Keratinocyte (primary cell): Measurements from ENCODE around the gene MRTFA. TPM values are rescaled to one million over a fixed set of nuclear protein-coding genes. Genes with fewer than 3 reads are reported as not detected.

Experiments used
- DNase-seq: peaks from one replicate; pipeline ENCODE4 v3.0.0-alpha.2; 2011; ENCODE audit warnings: low read depth, missing footprints, low spot score
- FAIRE-seq: peaks from 2 replicates; lab custom pipeline; 2011; peaks lifted over from hg19 to GRCh38; lab: Jason Lieb, UNC
- H2AFZ ChIP-seq: 2 replicates; pipeline ENCODE4 v1.6.0; 2012; ENCODE audit warnings: low read length, control low read depth, inconsistent platforms; ENCODE audit not compliant: control insufficient read depth
- H3K27ac ChIP-seq: 2 replicates; pipeline ENCODE4 v1.5.1; 2011; ENCODE audit warnings: low read length; ENCODE audit not compliant: control insufficient read depth, insufficient read depth
- H3K27me3 ChIP-seq: 3 replicates; pipeline ENCODE4 v1.6.0; 2011; ENCODE audit warnings: low read length; ENCODE audit not compliant: control insufficient read depth, insufficient read depth; ENCODE audit errors: extremely low read depth
- H3K36me3 ChIP-seq, 2 experiments: 2 replicates in 1 of 2; 3 replicates in 1 of 2; pipeline ENCODE4 v1.5.1; 2011; ENCODE audit warnings: low read length in 2 of 2, mild to moderate bottlenecking in 1 of 2; ENCODE audit not compliant: control insufficient read depth in 2 of 2, insufficient read depth in 2 of 2; ENCODE audit errors: extremely low read depth in 1 of 2
- H3K4me1 ChIP-seq: 3 replicates; pipeline ENCODE4 v1.5.1; 2011; ENCODE audit warnings: low read length; ENCODE audit not compliant: control insufficient read depth, insufficient read depth; ENCODE audit errors: extremely low read depth
- H3K4me2 ChIP-seq: 3 replicates; pipeline ENCODE4 v1.6.0; 2011; ENCODE audit warnings: low read depth, low read length; ENCODE audit not compliant: control insufficient read depth, insufficient read depth; ENCODE audit errors: extremely low read depth
- H3K4me3 ChIP-seq, 3 experiments: fragments of 200-600 bp in 1 of 3; sonication (generic) in 1 of 3; 2 replicates in 2 of 3; 3 replicates in 1 of 3; pipeline ENCODE4 v1.5.1; 2011 to 2016; ENCODE audit warnings: low read length in 3 of 3, mild to moderate bottlenecking in 3 of 3, control low read depth in 2 of 3, inconsistent platforms in 1 of 3, low read depth in 1 of 3, mixed read lengths in 1 of 3, mixed run types in 1 of 3, moderate library complexity in 1 of 3; ENCODE audit not compliant: control insufficient read depth in 2 of 3, insufficient read depth in 2 of 3; ENCODE audit errors: extremely low read depth in 1 of 3
- H3K79me2 ChIP-seq: 2 replicates; pipeline ENCODE4 v1.6.0; 2012; ENCODE audit warnings: low read length; ENCODE audit not compliant: control insufficient read depth, insufficient read depth
- H3K9ac ChIP-seq: 3 replicates; pipeline ENCODE4 v1.6.0; 2011; ENCODE audit warnings: low read length; ENCODE audit not compliant: control insufficient read depth, insufficient read depth; ENCODE audit errors: extremely low read depth
- H3K9me1 ChIP-seq: 3 replicates; pipeline ENCODE4 v1.6.0; 2011; ENCODE audit warnings: low read length; ENCODE audit not compliant: control insufficient read depth, insufficient read depth; ENCODE audit errors: extremely low read depth
- H3K9me3 ChIP-seq: 2 replicates; pipeline ENCODE4 v1.5.1; 2012; ENCODE audit warnings: low read depth, low read length; ENCODE audit not compliant: control insufficient read depth
- H4K20me1 ChIP-seq: 3 replicates; pipeline ENCODE4 v1.6.0; 2011; ENCODE audit warnings: low read length; ENCODE audit not compliant: control insufficient read depth, insufficient read depth; ENCODE audit errors: extremely low read depth
- EZH2 ChIP-seq: IDR thresholded peaks from one replicate; pipeline ENCODE4 v1.6.1; 2012; ENCODE audit warnings: inconsistent platforms, mild to moderate bottlenecking, low read length, moderate library complexity
- dilution Hi-C: fragments of 300-500 bp; cut with MboI; formaldehyde crosslinking; loops from one replicate; pipeline ENCODE4 v1.7.0; 2020; ENCODE audit warnings: low sequenced_read_pairs; ENCODE audit not compliant: extremely low pct_ligation_motif_present
- polyA plus RNA-seq, 5 experiments: library from polyadenylated mRNA; depleted of rRNA in 3 of 5; stranded (reverse) in 3 of 5; stranded (forward) in 1 of 5; unstranded in 1 of 5; fragments of >200 nt; gene quantifications; 1 replicate in 1 of 5; 2 replicates in 3 of 5; 3 replicates in 1 of 5; pipeline versions ENCODE4 v1.2.1 to v1.2.3, GENCODE V29; 2011 to 2012; ENCODE audit warnings: missing spikeins in 2 of 5, low read depth in 1 of 5, low replicate concordance in 1 of 5
- TF ChIP-seq, protein P1 (sequence below), 3 experiments: IDR thresholded peaks in 1 of 3; conservative IDR thresholded peaks in 1 of 3; optimal IDR thresholded peaks in 1 of 3; 2 replicates in 2 of 3; 3 replicates in 1 of 3; pipeline versions ENCODE3 to v1.5.1; 2011; ENCODE audit warnings: low read length in 3 of 3, mild to moderate bottlenecking in 3 of 3, moderate library complexity in 2 of 3, control low read depth in 1 of 3, inconsistent platforms in 1 of 3; ENCODE audit not compliant: insufficient read depth in 2 of 3; ENCODE audit errors: extremely low read depth in 1 of 3

The MRTFA gene
- polyA plus RNA-seq, 1 donor (not counting 4 experiments of a cell fraction or from before 2014, with no cell fraction given): 6.5 TPM

- Histone ChIP-seq H3K36me3 (no peaks in the 10 kb centered on the region), H3K9me1 (no peaks in the 10 kb centered on the region), H4K20me1 (peaks cover 13% of the 10 kb centered on the region), H3K79me2 (peaks cover 55% of the 10 kb centered on the region), H3K9ac (peak overlapping the region; percentile 88), H3K27ac (peak overlapping the region; percentile 88), H3K4me2 (peak overlapping the region; percentile 82), H3K4me1 (peaks cover 22% of the 10 kb centered on the region), H3K4me3 (peak overlapping the region; percentile 85 to 96 (median 95)), H2AFZ (no peak overlapping the region), H3K9me3 (no peaks in the 10 kb centered on the region), H3K27me3 (no peaks in the 10 kb centered on the region)
- FAIRE-seq (no peak), DNase-seq (no peak)
- TF ChIP-seq, protein P1, sequence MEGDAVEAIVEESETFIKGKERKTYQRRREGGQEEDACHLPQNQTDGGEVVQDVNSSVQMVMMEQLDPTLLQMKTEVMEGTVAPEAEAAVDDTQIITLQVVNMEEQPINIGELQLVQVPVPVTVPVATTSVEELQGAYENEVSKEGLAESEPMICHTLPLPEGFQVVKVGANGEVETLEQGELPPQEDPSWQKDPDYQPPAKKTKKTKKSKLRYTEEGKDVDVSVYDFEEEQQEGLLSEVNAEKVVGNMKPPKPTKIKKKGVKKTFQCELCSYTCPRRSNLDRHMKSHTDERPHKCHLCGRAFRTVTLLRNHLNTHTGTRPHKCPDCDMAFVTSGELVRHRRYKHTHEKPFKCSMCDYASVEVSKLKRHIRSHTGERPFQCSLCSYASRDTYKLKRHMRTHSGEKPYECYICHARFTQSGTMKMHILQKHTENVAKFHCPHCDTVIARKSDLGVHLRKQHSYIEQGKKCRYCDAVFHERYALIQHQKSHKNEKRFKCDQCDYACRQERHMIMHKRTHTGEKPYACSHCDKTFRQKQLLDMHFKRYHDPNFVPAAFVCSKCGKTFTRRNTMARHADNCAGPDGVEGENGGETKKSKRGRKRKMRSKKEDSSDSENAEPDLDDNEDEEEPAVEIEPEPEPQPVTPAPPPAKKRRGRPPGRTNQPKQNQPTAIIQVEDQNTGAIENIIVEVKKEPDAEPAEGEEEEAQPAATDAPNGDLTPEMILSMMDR (optimal IDR thresholded peaks at IDR 0.05 in 1 of 3, IDR thresholded peaks at IDR 0.05 in 1 of 3, conservative IDR thresholded peaks at IDR 0.05 in 1 of 3; ENCODE audit: extremely low read depth in 1 of 3, insufficient read depth in 2 of 3, low read length in 3 of 3): no peak
- TF ChIP-seq EZH2: no peak
- dilution Hi-C loops: loop anchor here (25.0 kb wide), 1 partner anchor 99 kb away; no protein-coding TSS in a partner anchor
Measured at GRCh38 chr22:40635940-40636379, 559 bp downstream of the MRTFA start.

- H4K20me1 ChIP-seq: peaks cover 16% of the 10 kb centered on the region
- H3K79me2 ChIP-seq: peaks cover 62% of the 10 kb centered on the region
- H3K9me1 ChIP-seq: no peaks in the 10 kb centered on the region
- no peaks in the 10 kb centered on the region for H3K27me3 ChIP-seq
- H3K9ac ChIP-seq: peak overlapping the region; percentile 88
- H2AFZ ChIP-seq: no peak overlapping the region
- no peak for DNase-seq
- peak overlapping the region; percentile 82 for H3K4me2 ChIP-seq
- peak; percentile 53 for FAIRE-seq
- no peaks in the 10 kb centered on the region for H3K36me3 ChIP-seq
- peaks cover 22% of the 10 kb centered on the region for H3K4me1 ChIP-seq
- no peaks in the 10 kb centered on the region for H3K9me3 ChIP-seq
- dilution Hi-C loops: loop anchor here (25.0 kb wide), 1 partner anchor 98 kb away; no protein-coding TSS in a partner anchor
- peak overlapping the region; percentile 88 for H3K27ac ChIP-seq
- peak overlapping the region; percentile 85 to 96 (median 95) for H3K4me3 ChIP-seq
- no peak for TF ChIP-seq EZH2
- TF ChIP-seq, protein P1 (optimal IDR thresholded peaks at IDR 0.05 in 1 of 3, IDR thresholded peaks at IDR 0.05 in 1 of 3, conservative IDR thresholded peaks at IDR 0.05 in 1 of 3; ENCODE audit: extremely low read depth in 1 of 3, insufficient read depth in 2 of 3, low read length in 3 of 3): no peak
Measured at GRCh38 chr22:40635043-40635939, 1.2 kb downstream of the MRTFA start.
